Measurements from ENCODE around the gene MRPL42. TPM values are rescaled to one million over a fixed set of nuclear protein-coding genes. Genes with fewer than 3 reads are reported as not detected.
"Not testable (repeated sequence)": the region's sequence is repeated elsewhere in the genome, so short reads cannot be mapped to it uniquely, and the experiment has no call there.

Gene MRPL42
- total RNA-seq, 2 donors from 2014 or later: 11.9 to 21.4 TPM

- intact Hi-C loops (cut with DNase I): no loop called here
- no peak for ATAC-seq
Observed at GRCh38 chr12:93469386-93469785, 2.1 kb downstream of the MRPL42 start.

DNA sequence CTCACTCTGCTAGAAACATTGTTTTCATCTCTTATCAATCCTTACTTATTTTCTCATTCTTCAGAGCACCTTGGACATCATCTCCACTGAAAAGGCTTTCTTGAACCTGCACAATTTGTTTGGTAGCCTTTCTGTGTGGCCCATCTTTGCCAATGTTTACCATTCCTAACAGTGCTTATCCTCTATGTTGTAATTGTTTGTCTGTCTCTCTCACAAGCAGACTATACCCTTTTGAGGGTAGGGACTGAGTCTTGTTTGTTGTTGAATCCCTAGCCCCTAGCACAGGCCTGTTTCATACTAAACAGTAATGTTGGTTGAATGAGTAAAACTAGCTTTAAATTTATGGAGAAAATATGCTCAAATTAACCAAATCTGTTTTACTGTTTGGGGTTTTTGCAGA, 9.2 kb downstream of the MRPL42 start:
- Histone ChIP-seq H3K9me3 (no peaks in the 10 kb centered on the region), H3K27ac (no peak overlapping the region), H3K36me3 (replicated peaks in 1 of 2; ENCODE audit: insufficient read depth in 1 of 2, low read depth in 2 of 2) (peaks cover 0 to 13% of the 10 kb centered on the region in 2 donors), H3K4me3 (no peak overlapping the region), H3K4me1 (no peaks in the 10 kb centered on the region), H3K27me3 (no peaks in the 10 kb centered on the region)
- DNase-seq (no peak), ATAC-seq (no peak)
- TF ChIP-seq, protein P1, sequence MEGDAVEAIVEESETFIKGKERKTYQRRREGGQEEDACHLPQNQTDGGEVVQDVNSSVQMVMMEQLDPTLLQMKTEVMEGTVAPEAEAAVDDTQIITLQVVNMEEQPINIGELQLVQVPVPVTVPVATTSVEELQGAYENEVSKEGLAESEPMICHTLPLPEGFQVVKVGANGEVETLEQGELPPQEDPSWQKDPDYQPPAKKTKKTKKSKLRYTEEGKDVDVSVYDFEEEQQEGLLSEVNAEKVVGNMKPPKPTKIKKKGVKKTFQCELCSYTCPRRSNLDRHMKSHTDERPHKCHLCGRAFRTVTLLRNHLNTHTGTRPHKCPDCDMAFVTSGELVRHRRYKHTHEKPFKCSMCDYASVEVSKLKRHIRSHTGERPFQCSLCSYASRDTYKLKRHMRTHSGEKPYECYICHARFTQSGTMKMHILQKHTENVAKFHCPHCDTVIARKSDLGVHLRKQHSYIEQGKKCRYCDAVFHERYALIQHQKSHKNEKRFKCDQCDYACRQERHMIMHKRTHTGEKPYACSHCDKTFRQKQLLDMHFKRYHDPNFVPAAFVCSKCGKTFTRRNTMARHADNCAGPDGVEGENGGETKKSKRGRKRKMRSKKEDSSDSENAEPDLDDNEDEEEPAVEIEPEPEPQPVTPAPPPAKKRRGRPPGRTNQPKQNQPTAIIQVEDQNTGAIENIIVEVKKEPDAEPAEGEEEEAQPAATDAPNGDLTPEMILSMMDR (IDR thresholded peaks at IDR 0.05): no peak
- TF ChIP-seq POLR2A (IDR thresholded peaks at IDR 0.05): no peak
- intact Hi-C loops (cut with DNase I): no loop called here

More at GRCh38 chr12:93469386-93469785, 2.1 kb downstream of the MRPL42 start:
- Histone ChIP-seq H3K9me3 (no peaks in the 10 kb centered on the region), H3K4me1 (peaks cover 18% of the 10 kb centered on the region), H3K36me3 (replicated peaks in 1 of 2; ENCODE audit: insufficient read depth in 1 of 2, low read depth in 2 of 2) (peaks cover 0 to 2% of the 10 kb centered on the region in 2 donors), H3K4me3 (no peak overlapping the region), H3K27me3 (no peaks in the 10 kb centered on the region), H3K27ac (no peak overlapping the region)
- TF ChIP-seq, protein P1 (IDR thresholded peaks at IDR 0.05): no peak
- no peak for DNase-seq

GRCh38 chr12:93482721-93483120, 15.4 kb downstream of the MRPL42 start:
- no peak for DNase-seq
- 94 to 96% methylated on average over 5 of the region's 5 CpGs for WGBS, 2 donors
- Histone ChIP-seq H3K4me1 (peaks cover 8% of the 10 kb centered on the region), H3K27me3 (no peaks in the 10 kb centered on the region), H3K9me3 (no peaks in the 10 kb centered on the region), H3K27ac (no peak overlapping the region), H3K4me3 (no peak overlapping the region), H3K36me3 (replicated peaks in 1 of 2; ENCODE audit: insufficient read depth in 1 of 2, low read depth in 2 of 2) (peaks cover 0 to 26% of the 10 kb centered on the region in 2 donors)
- TF ChIP-seq, protein P1 (IDR thresholded peaks at IDR 0.05): no peak
- TF ChIP-seq POLR2A (IDR thresholded peaks at IDR 0.05): no peak
- no peak for ATAC-seq
- intact Hi-C loops (cut with DNase I): no loop called here

GRCh38 chr12:93483151-93483807, 16.0 kb downstream of the MRPL42 start:
- DNase-seq (no peak), ATAC-seq (no peak)
- H3K4me1 ChIP-seq: peaks cover 8% of the 10 kb centered on the region
- peaks cover 0 to 26% of the 10 kb centered on the region in 2 donors for H3K36me3 ChIP-seq (replicated peaks in 1 of 2; ENCODE audit: insufficient read depth in 1 of 2, low read depth in 2 of 2)
- no peaks in the 10 kb centered on the region for H3K9me3 ChIP-seq
- 84 to 92% methylated on average over 4 of the region's 4 CpGs for WGBS, 2 donors
- intact Hi-C loops (cut with DNase I): no loop called here
- TF ChIP-seq POLR2A (IDR thresholded peaks at IDR 0.05): no peak
- TF ChIP-seq, protein P1 (IDR thresholded peaks at IDR 0.05): no peak
- no peak overlapping the region for H3K4me3 ChIP-seq
- no peak overlapping the region for H3K27ac ChIP-seq
- no peaks in the 10 kb centered on the region for H3K27me3 ChIP-seq

GRCh38 chr12:93484315-93484981, 17.1 kb downstream of the MRPL42 start:
- Histone ChIP-seq H3K9me3 (no peaks in the 10 kb centered on the region), H3K27me3 (no peaks in the 10 kb centered on the region), H3K36me3 (replicated peaks in 1 of 2; ENCODE audit: insufficient read depth in 1 of 2, low read depth in 2 of 2) (peaks cover 0 to 24% of the 10 kb centered on the region in 2 donors), H3K4me1 (peaks cover 8% of the 10 kb centered on the region), H3K27ac (no peak overlapping the region), H3K4me3 (no peak overlapping the region)
- DNase-seq (no peak), ATAC-seq (no peak)
- 79% methylated on average over 8 of the region's 8 CpGs for WGBS, 2 donors
- intact Hi-C loops (cut with DNase I): no loop called here
- TF ChIP-seq, protein P1 (IDR thresholded peaks at IDR 0.05): no peak
- no peak for TF ChIP-seq POLR2A (IDR thresholded peaks at IDR 0.05)

DNA sequence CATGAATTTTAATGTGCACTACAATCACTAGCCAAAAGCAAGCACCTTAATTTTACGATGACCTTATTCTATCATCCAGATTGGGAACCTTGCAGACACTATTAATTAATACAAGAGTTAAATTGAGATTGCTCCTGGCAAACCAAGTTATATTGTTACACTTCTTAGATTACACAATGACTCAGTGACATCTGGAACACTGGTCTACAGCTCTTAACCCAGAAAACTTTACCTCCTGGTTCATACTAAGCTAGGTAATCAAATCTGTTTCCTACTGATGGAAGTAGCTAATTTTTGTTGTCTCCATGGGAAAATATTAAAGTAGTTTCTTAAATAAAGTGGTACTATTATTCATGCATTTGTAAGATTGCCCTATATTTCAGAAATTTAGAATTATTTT, 25.5 kb downstream of the MRPL42 start:
- WGBS, 2 donors: no CpG with 5 or more reads among the region's 1 CpG
- H3K4me3 ChIP-seq; H3K27me3 ChIP-seq; intact Hi-C loops (cut with DNase I); ATAC-seq; DNase-seq; H3K27ac ChIP-seq; H3K36me3 ChIP-seq (replicated peaks in 1 of 2; ENCODE audit: insufficient read depth in 1 of 2, low read depth in 2 of 2); H3K9me3 ChIP-seq; H3K4me1 ChIP-seq: not testable (repeated sequence)

Measured in body of pancreas (tissue), 4 donors.